K562 (cell line): Measurements from ENCODE around the gene SPON1. TPM values are rescaled to one million over a fixed set of nuclear protein-coding genes. Genes with fewer than 3 reads are reported as not detected.

Experiments used
- ATAC-seq: fragments of 200-7000 bp; cut with Tn5 transposase; 3 replicates; pipeline ENCODE4 v1.9.1; 2020; ENCODE audit warnings: moderate library complexity
- BruUV-seq: library from RNA; stranded (reverse); fragments of 400-500 nt; replicated peaks from 2 replicates; lab custom pipeline; 2021; lab: Mats Ljungman, UMichigan
- CTCF ChIA-PET: fragments of 300-600 bp; formaldehyde crosslinking; extraction: SDS; loops from one replicate; lab custom pipeline; 2021; ENCODE audit warnings: low intra/inter-chr PET ratio; lab: Yijun Ruan, JAX
- POLR2A ChIA-PET: fragments of 300-600, 350-650 bp; sonication (Branson Sonifier 250); formaldehyde crosslinking; extraction: SDS; loops from one replicate; lab custom pipeline; 2021; ENCODE audit warnings: antibody characterized with exemption, inconsistent platforms; lab: Yijun Ruan, JAX
- DNase-seq, 4 experiments: peaks; one replicate each; pipeline versions ENCODE4 v3.0.0 to v3.0.0-alpha.2; 2011 to 2018; ENCODE audit warnings: low spot score in 3 of 4, mixed read lengths in 3 of 4; ENCODE audit errors: extremely low read depth in 1 of 4
- FAIRE-seq: peaks from 2 replicates; lab custom pipeline; 2011; peaks lifted over from hg19 to GRCh38; lab: Jason Lieb, UNC
- H2AFZ ChIP-seq: 2 replicates; pipeline ENCODE4 v1.6.0; 2011; ENCODE audit warnings: low read depth, low read length, control low read depth, inconsistent platforms
- H3K27ac ChIP-seq: fragments of 200-600 bp; 3 replicates; pipeline ENCODE4 v1.8.0; 2011; ENCODE audit warnings: low read depth, mild to moderate bottlenecking, control low read depth, inconsistent platforms, low read length, moderate library complexity, mixed read lengths; ENCODE audit errors: extremely low read depth
- H3K27me3 ChIP-seq, 2 experiments: fragments of 300-600 bp in 1 of 2; 2 replicates in 1 of 2; 3 replicates in 1 of 2; pipeline versions ENCODE4 v1.6.0 to v1.8.0; 2011; ENCODE audit warnings: inconsistent platforms in 2 of 2, low read length in 2 of 2, mild to moderate bottlenecking in 1 of 2, mixed read lengths in 1 of 2, moderate library complexity in 1 of 2; ENCODE audit not compliant: control insufficient read depth in 2 of 2, insufficient read depth in 2 of 2
- H3K36me3 ChIP-seq: fragments of 300-600 bp; 3 replicates; pipeline ENCODE4 v1.8.0; 2011; ENCODE audit warnings: mild to moderate bottlenecking, low read length, inconsistent platforms; ENCODE audit not compliant: control insufficient read depth, insufficient read depth
- H3K4me1 ChIP-seq, 2 experiments: fragments of 200-600 bp in 1 of 2; replicated peaks in 1 of 2; 2 replicates in 1 of 2; 3 replicates in 1 of 2; pipeline versions ENCODE4 v1.5.1 to v1.8.0; 2011; ENCODE audit warnings: inconsistent platforms in 2 of 2, low read length in 2 of 2, mild to moderate bottlenecking in 1 of 2, mixed read lengths in 1 of 2, moderate library complexity in 1 of 2; ENCODE audit not compliant: control insufficient read depth in 2 of 2, insufficient read depth in 2 of 2
- H3K4me2 ChIP-seq: 2 replicates; pipeline ENCODE4 v1.6.1; 2011; ENCODE audit warnings: low read length, control low read depth, inconsistent platforms, mixed read lengths; ENCODE audit not compliant: insufficient read depth
- H3K4me3 ChIP-seq: fragments of 200-600 bp; sonication (generic), shearing (Covaris generic); 2 replicates; pipeline ENCODE4 v1.5.1; 2016; ENCODE audit warnings: control low read depth, inconsistent platforms
- H3K79me2 ChIP-seq: fragments of 200-600 bp; 3 replicates; pipeline ENCODE4 v1.8.0; 2011; ENCODE audit warnings: low read length, inconsistent platforms; ENCODE audit not compliant: control insufficient read depth, insufficient read depth
- H3K9ac ChIP-seq, 2 experiments: 2 replicates each; pipeline versions ENCODE4 v1.6.0 to v1.6.1; 2011; ENCODE audit warnings: low read depth in 2 of 2, low read length in 2 of 2, control low read depth in 1 of 2, inconsistent platforms in 1 of 2, mild to moderate bottlenecking in 1 of 2, mixed read lengths in 1 of 2; ENCODE audit not compliant: insufficient read depth in 1 of 2
- H3K9me1 ChIP-seq: one replicate; pipeline ENCODE4 v1.6.0; 2011; ENCODE audit warnings: inconsistent platforms, mild to moderate bottlenecking, low read length, moderate library complexity; ENCODE audit not compliant: control insufficient read depth, insufficient read depth
- H3K9me3 ChIP-seq: replicated peaks from 2 replicates; pipeline ENCODE4 v1.5.1; 2011; ENCODE audit warnings: low read depth, low read length, inconsistent platforms; ENCODE audit not compliant: control insufficient read depth, insufficient read depth
- H4K20me1 ChIP-seq: replicated peaks from 2 replicates; pipeline ENCODE4 v1.6.1; 2011; ENCODE audit warnings: low read length, inconsistent platforms, mixed read lengths; ENCODE audit not compliant: control insufficient read depth, insufficient read depth
- COPS2 ChIP-seq: fragments of 450-650 bp; conservative IDR thresholded peaks from 2 replicates; pipeline ENCODE4 v1.6.1; 2016; ENCODE audit warnings: mild to moderate bottlenecking, moderate library complexity
- EGR1 ChIP-seq: fragments of 450-650 bp; conservative IDR thresholded peaks from 2 replicates; pipeline ENCODE4 v1.6.1; 2017; ENCODE audit warnings: mild to moderate bottlenecking
- ETS2 ChIP-seq: IDR thresholded peaks from 2 replicates; pipeline ENCODE4 v1.6.1; 2016; ENCODE audit warnings: borderline replicate concordance, missing genetic modification characterization, mild to moderate bottlenecking, moderate library complexity, missing compliant biosample characterization; ENCODE audit not compliant: poor library complexity, severe bottlenecking
- HSF4 ChIP-seq: fragments of 250-450 bp; sonication (Bioruptor Pico); IDR thresholded peaks from 2 replicates; pipeline ENCODE4 v2.1.2; 2022; ENCODE audit warnings: mild to moderate bottlenecking, moderate library complexity, borderline replicate concordance
- KAT7 ChIP-seq: sonication (generic); formaldehyde crosslinking; IDR thresholded peaks from 2 replicates; pipeline ENCODE4 v1.8.0; 2022; ENCODE audit warnings: missing genetic modification reagents, mild to moderate bottlenecking, borderline replicate concordance
- MAFF ChIP-seq: IDR thresholded peaks from 2 replicates; pipeline ENCODE4 v1.6.1; 2012; ENCODE audit warnings: low read length, improper control_type of control experiment
- SIN3A ChIP-seq, 2 experiments: fragments of 150-350 bp in 1 of 2; IDR thresholded peaks; 2 replicates each; pipeline ENCODE4 v1.6.1; 2011 to 2016; ENCODE audit warnings: borderline replicate concordance in 2 of 2, low read depth in 2 of 2, low read length in 2 of 2, mild to moderate bottlenecking in 2 of 2, moderate library complexity in 2 of 2; ENCODE audit not compliant: control insufficient read depth in 1 of 2
- SMARCE1 ChIP-seq: fragments of 450-650 bp; IDR thresholded peaks from 2 replicates; pipeline ENCODE4 v1.7.1; 2016; ENCODE audit warnings: mild to moderate bottlenecking
- YY1 ChIP-seq, 3 experiments: IDR thresholded peaks; 2 replicates each; pipeline ENCODE4 v1.6.1; 2011; ENCODE audit warnings: low read length in 2 of 3, mild to moderate bottlenecking in 2 of 3, moderate library complexity in 2 of 3, borderline replicate concordance in 1 of 3, control low read depth in 1 of 3, low read depth in 1 of 3; ENCODE audit not compliant: insufficient read depth in 3 of 3, insufficient replicate concordance in 2 of 3, control insufficient read depth in 1 of 3, insufficient read length in 1 of 3; ENCODE audit errors: extremely low read depth in 1 of 3
- ZFPM2 ChIP-seq: fragments of 250-450 bp; sonication (Bioruptor Pico); IDR thresholded peaks from 2 replicates; pipeline ENCODE4 v1.5.1; 2022; ENCODE audit warnings: mild to moderate bottlenecking
- ZNF133 ChIP-seq: fragments of 250-450 bp; sonication (Bioruptor Pico); IDR thresholded peaks from 2 replicates; pipeline ENCODE4 v1.4.0; 2020; ENCODE audit warnings: mild to moderate bottlenecking
- WGBS: fragments of 100-300 bp; shearing (Covaris generic); methylation state at CpG from one replicate; pipeline ENCODE4 v1.1.6; 2016; ENCODE audit warnings: low coverage, mixed read lengths; ENCODE audit not compliant: insufficient coverage; ENCODE audit errors: missing lambda C conversion rate; 5-methylcytosine and 5-hydroxymethylcytosine counted together
- in situ Hi-C: fragments of 300-500 bp; cut with MboI; formaldehyde crosslinking; loops from 4 replicates; pipeline ENCODE4 v1.15.0; 2018; ENCODE audit warnings: inconsistent platforms, mixed read lengths
- intact Hi-C: fragments of 100-400 bp; cut with micrococcal nuclease; formaldehyde crosslinking; loops from 2 replicates; pipeline ENCODE4 v1.14.2; 2022
- polyA plus RNA-seq, 8 experiments: library from polyadenylated mRNA; depleted of rRNA in 4 of 8; stranded (reverse) in 5 of 8; unstranded in 3 of 8; fragments of >200 nt; fragmentation: Nextera tagmentation in 2 of 8; fragmentation: Illumina TruSeq in 1 of 8; extraction: Ambion mirVana in 2 of 8; extraction: Trizol in 1 of 8; gene quantifications; 2 replicates each; pipeline versions ENCODE4 v1.2.1 to v1.2.3, GENCODE V29; 2011 to 2014; ENCODE audit warnings: inconsistent platforms in 1 of 8, missing spikeins in 1 of 8
- total RNA-seq, 7 experiments: library from RNA; depleted of rRNA in 6 of 7; stranded (reverse); fragments of >200 nt in 6 of 7; fragmentation: Illumina TruSeq in 2 of 7; extraction: Trizol in 2 of 7; gene quantifications; 2 replicates each; pipeline versions ENCODE4 v1.2.1 to v1.2.3, GENCODE V29; 2011 to 2021; ENCODE audit warnings: low replicate concordance in 1 of 7
- TF ChIP-seq, protein P1 (sequence below): fragments of 200-600 bp; sonication (generic); IDR thresholded peaks from one replicate; pipeline ENCODE4 v1.6.1; 2012; ENCODE audit warnings: mild to moderate bottlenecking, low read depth, low read length, inconsistent platforms

SPON1 gene
- total and polyA plus RNA-seq, 9 of the 15 experiments (the other 6 are each of a cell fraction or from before 2014, with no cell fraction given), result 0.04 to 0.06 TPM; not detected in 7

GRCh38 chr11:14070896-14071295 lies 108.4 kb downstream of the SPON1 start:
- FAIRE-seq, result no peak
- Histone ChIP-seq H3K4me2 (no peak overlapping the region), H3K27me3 (no peaks in the 10 kb centered on the region), H3K4me3 (no peak overlapping the region), H3K27ac (no peak overlapping the region), H3K9ac (no peak overlapping the region), H2AFZ (no peak overlapping the region), H3K79me2 (no peaks in the 10 kb centered on the region), H3K4me1 (no peaks in the 10 kb centered on the region), H3K36me3 (no peaks in the 10 kb centered on the region), H3K9me1 (no peaks in the 10 kb centered on the region), H3K9me3 (no peaks in the 10 kb centered on the region), H4K20me1 (no peaks in the 10 kb centered on the region)
- in situ Hi-C loops, result no loop called here
- 0% methylated on average over 1 of the region's 1 CpG for WGBS
- CTCF ChIA-PET, result no interaction called here
- DNase-seq, result no peak
- no TSS peak for BruUV-seq
- intact Hi-C loops, result no loop called here
- ATAC-seq, result no peak
- POLR2A ChIA-PET, result no interaction called here
- TF ChIP-seq ZFPM2 (CRISPR knock-in tag) (no peak), HSF4 (CRISPR knock-in tag) (no peak), YY1 (IDR thresholded peaks at IDR 0.05; ENCODE audit: borderline replicate concordance in 1 of 3, control insufficient read depth in 1 of 3, extremely low read depth in 1 of 3, insufficient read depth in 3 of 3, insufficient read length in 1 of 3, insufficient replicate concordance in 2 of 3, low read depth in 1 of 3, low read length in 2 of 3) (no peak), ETS2 (tag) (no peak), EGR1 (no peak), SIN3A (IDR thresholded peaks at IDR 0.05; ENCODE audit: borderline replicate concordance in 2 of 2, control insufficient read depth in 1 of 2, low read depth in 2 of 2, low read length in 2 of 2) (no peak), SMARCE1 (no peak), MAFF (no peak), ZNF133 (no peak), COPS2 (no peak), KAT7 (CRISPR knock-in tag) (no peak)
- TF ChIP-seq, protein P1, sequence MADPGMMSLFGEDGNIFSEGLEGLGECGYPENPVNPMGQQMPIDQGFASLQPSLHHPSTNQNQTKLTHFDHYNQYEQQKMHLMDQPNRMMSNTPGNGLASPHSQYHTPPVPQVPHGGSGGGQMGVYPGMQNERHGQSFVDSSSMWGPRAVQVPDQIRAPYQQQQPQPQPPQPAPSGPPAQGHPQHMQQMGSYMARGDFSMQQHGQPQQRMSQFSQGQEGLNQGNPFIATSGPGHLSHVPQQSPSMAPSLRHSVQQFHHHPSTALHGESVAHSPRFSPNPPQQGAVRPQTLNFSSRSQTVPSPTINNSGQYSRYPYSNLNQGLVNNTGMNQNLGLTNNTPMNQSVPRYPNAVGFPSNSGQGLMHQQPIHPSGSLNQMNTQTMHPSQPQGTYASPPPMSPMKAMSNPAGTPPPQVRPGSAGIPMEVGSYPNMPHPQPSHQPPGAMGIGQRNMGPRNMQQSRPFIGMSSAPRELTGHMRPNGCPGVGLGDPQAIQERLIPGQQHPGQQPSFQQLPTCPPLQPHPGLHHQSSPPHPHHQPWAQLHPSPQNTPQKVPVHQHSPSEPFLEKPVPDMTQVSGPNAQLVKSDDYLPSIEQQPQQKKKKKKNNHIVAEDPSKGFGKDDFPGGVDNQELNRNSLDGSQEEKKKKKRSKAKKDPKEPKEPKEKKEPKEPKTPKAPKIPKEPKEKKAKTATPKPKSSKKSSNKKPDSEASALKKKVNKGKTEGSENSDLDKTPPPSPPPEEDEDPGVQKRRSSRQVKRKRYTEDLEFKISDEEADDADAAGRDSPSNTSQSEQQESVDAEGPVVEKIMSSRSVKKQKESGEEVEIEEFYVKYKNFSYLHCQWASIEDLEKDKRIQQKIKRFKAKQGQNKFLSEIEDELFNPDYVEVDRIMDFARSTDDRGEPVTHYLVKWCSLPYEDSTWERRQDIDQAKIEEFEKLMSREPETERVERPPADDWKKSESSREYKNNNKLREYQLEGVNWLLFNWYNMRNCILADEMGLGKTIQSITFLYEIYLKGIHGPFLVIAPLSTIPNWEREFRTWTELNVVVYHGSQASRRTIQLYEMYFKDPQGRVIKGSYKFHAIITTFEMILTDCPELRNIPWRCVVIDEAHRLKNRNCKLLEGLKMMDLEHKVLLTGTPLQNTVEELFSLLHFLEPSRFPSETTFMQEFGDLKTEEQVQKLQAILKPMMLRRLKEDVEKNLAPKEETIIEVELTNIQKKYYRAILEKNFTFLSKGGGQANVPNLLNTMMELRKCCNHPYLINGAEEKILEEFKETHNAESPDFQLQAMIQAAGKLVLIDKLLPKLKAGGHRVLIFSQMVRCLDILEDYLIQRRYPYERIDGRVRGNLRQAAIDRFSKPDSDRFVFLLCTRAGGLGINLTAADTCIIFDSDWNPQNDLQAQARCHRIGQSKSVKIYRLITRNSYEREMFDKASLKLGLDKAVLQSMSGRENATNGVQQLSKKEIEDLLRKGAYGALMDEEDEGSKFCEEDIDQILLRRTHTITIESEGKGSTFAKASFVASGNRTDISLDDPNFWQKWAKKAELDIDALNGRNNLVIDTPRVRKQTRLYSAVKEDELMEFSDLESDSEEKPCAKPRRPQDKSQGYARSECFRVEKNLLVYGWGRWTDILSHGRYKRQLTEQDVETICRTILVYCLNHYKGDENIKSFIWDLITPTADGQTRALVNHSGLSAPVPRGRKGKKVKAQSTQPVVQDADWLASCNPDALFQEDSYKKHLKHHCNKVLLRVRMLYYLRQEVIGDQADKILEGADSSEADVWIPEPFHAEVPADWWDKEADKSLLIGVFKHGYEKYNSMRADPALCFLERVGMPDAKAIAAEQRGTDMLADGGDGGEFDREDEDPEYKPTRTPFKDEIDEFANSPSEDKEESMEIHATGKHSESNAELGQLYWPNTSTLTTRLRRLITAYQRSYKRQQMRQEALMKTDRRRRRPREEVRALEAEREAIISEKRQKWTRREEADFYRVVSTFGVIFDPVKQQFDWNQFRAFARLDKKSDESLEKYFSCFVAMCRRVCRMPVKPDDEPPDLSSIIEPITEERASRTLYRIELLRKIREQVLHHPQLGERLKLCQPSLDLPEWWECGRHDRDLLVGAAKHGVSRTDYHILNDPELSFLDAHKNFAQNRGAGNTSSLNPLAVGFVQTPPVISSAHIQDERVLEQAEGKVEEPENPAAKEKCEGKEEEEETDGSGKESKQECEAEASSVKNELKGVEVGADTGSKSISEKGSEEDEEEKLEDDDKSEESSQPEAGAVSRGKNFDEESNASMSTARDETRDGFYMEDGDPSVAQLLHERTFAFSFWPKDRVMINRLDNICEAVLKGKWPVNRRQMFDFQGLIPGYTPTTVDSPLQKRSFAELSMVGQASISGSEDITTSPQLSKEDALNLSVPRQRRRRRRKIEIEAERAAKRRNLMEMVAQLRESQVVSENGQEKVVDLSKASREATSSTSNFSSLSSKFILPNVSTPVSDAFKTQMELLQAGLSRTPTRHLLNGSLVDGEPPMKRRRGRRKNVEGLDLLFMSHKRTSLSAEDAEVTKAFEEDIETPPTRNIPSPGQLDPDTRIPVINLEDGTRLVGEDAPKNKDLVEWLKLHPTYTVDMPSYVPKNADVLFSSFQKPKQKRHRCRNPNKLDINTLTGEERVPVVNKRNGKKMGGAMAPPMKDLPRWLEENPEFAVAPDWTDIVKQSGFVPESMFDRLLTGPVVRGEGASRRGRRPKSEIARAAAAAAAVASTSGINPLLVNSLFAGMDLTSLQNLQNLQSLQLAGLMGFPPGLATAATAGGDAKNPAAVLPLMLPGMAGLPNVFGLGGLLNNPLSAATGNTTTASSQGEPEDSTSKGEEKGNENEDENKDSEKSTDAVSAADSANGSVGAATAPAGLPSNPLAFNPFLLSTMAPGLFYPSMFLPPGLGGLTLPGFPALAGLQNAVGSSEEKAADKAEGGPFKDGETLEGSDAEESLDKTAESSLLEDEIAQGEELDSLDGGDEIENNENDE, result no peak
